SK-N-SH (cell line): ENCODE results near the gene UTP3. TPM values are rescaled to one million over a fixed set of nuclear protein-coding genes. Genes with fewer than 3 reads are reported as not detected.
"Not testable (repeated sequence)": the region's sequence is repeated elsewhere in the genome, so short reads cannot be mapped to it uniquely, and the experiment has no call there.

Experiments used
- CTCF ChIA-PET: fragments of 300-600, 350-600 bp; formaldehyde crosslinking; extraction: SDS; loops from one replicate; lab custom pipeline; 2021; lab: Yijun Ruan, JAX
- POLR2A ChIA-PET: fragments of 350-600 bp; sonication (Branson Sonifier 250); formaldehyde crosslinking; extraction: SDS; loops from one replicate; lab custom pipeline; 2020; ENCODE audit warnings: antibody characterized with exemption, inconsistent platforms; lab: Yijun Ruan, JAX
- DNase-seq: peaks from one replicate; pipeline ENCODE4 v3.0.0; 2012
- H2AFZ ChIP-seq: fragments of 200-600 bp; sonication (generic); 2 replicates; pipeline ENCODE4 v1.8.1; 2016; ENCODE audit warnings: antibody characterized with exemption, mild to moderate bottlenecking, low read depth
- H3F3A ChIP-seq: fragments of 200-600 bp; sonication (generic); replicated peaks from 2 replicates; pipeline ENCODE3; 2016; ENCODE audit warnings: antibody characterized with exemption, mild to moderate bottlenecking; ENCODE audit not compliant: insufficient read depth
- H3K27ac ChIP-seq, 2 experiments: fragments of 200-500 bp in 1 of 2; fragments of 200-600 bp in 1 of 2; sonication (Bioruptor generic) in 1 of 2; sonication (generic), shearing (Covaris generic) in 1 of 2; 2 replicates each; pipeline versions ENCODE4 v1.5.1 to v1.6.1; 2014 to 2016; ENCODE audit warnings: low read depth in 2 of 2, inconsistent platforms in 1 of 2, low read length in 1 of 2, mild to moderate bottlenecking in 1 of 2, mixed read lengths in 1 of 2
- H3K27me3 ChIP-seq: fragments of 200-600 bp; sonication (generic), shearing (Covaris generic); 2 replicates; pipeline ENCODE4 v1.6.1; 2016; ENCODE audit warnings: mixed run types; ENCODE audit not compliant: insufficient read depth
- H3K36me3 ChIP-seq, 2 experiments: fragments of 200-500 bp in 1 of 2; fragments of 200-600 bp in 1 of 2; sonication (Bioruptor generic) in 1 of 2; sonication (generic) in 1 of 2; replicated peaks in 1 of 2; 2 replicates each; pipeline versions ENCODE3 to v1.5.1; 2014 to 2016; ENCODE audit warnings: low read length in 1 of 2, mild to moderate bottlenecking in 1 of 2; ENCODE audit not compliant: insufficient read depth in 2 of 2, control insufficient read depth in 1 of 2
- H3K4me1 ChIP-seq, 2 experiments: fragments of 200-500 bp in 1 of 2; fragments of 200-600 bp in 1 of 2; sonication (Bioruptor generic) in 1 of 2; sonication (generic), shearing (Covaris generic) in 1 of 2; 2 replicates each; pipeline versions ENCODE4 v1.5.1 to v1.6.1; 2014 to 2016; ENCODE audit warnings: low read depth in 1 of 2, low read length in 1 of 2, mixed run types in 1 of 2; ENCODE audit not compliant: insufficient read depth in 2 of 2, control insufficient read depth in 1 of 2
- H3K4me2 ChIP-seq: fragments of 200-600 bp; sonication (generic), shearing (Covaris generic); 2 replicates; pipeline ENCODE4 v1.6.1; 2017; ENCODE audit warnings: mixed run types
- H3K4me3 ChIP-seq, 2 experiments: fragments of 200-500 bp in 1 of 2; fragments of 200-600 bp in 1 of 2; sonication (Bioruptor generic) in 1 of 2; sonication (generic), shearing (Covaris generic) in 1 of 2; 2 replicates each; pipeline versions ENCODE4 v1.5.1 to v1.8.1; 2014 to 2016; ENCODE audit warnings: low read depth in 2 of 2, inconsistent platforms in 1 of 2, low read length in 1 of 2, mild to moderate bottlenecking in 1 of 2, mixed read lengths in 1 of 2, moderate library complexity in 1 of 2
- H3K79me2 ChIP-seq: fragments of 200-600 bp; sonication (generic); 2 replicates; pipeline ENCODE4 v1.8.1; 2017; ENCODE audit warnings: mild to moderate bottlenecking; ENCODE audit not compliant: insufficient read depth
- H3K9ac ChIP-seq: fragments of 200-600 bp; sonication (generic); 2 replicates; pipeline ENCODE4 v1.6.1; 2017; ENCODE audit warnings: mixed run types
- H3K9me2 ChIP-seq: fragments of 200-600 bp; sonication (generic); 2 replicates; pipeline ENCODE4 v1.6.1; 2017; ENCODE audit warnings: mixed run types
- H3K9me3 ChIP-seq: fragments of 200-600 bp; sonication (generic); 2 replicates; pipeline ENCODE4 v1.6.1; 2017; ENCODE audit warnings: mixed run types, mild to moderate bottlenecking, moderate library complexity
- H4K20me1 ChIP-seq: fragments of 200-600 bp; sonication (generic); 2 replicates; pipeline ENCODE4 v1.6.1; 2017; ENCODE audit warnings: mild to moderate bottlenecking, mixed run types; ENCODE audit not compliant: insufficient read depth
- CHD2 ChIP-seq: fragments of 150-350 bp; IDR thresholded peaks from 2 replicates; pipeline ENCODE4 v1.6.1; 2018; ENCODE audit warnings: low read length; ENCODE audit not compliant: partially characterized antibody
- ELF1 ChIP-seq: IDR thresholded peaks from 2 replicates; pipeline ENCODE4 v1.4.0; 2012
- FOSL2 ChIP-seq: IDR thresholded peaks from 2 replicates; pipeline ENCODE4 v1.4.0; 2012; ENCODE audit warnings: low read depth, mild to moderate bottlenecking, moderate library complexity, borderline replicate concordance
- FOXJ3 ChIP-seq: sonication (generic); formaldehyde crosslinking; IDR thresholded peaks from 2 replicates; pipeline ENCODE4 v1.5.1; 2020; ENCODE audit warnings: mild to moderate bottlenecking, missing genetic modification reagents
- NFIC ChIP-seq: IDR thresholded peaks from 2 replicates; pipeline ENCODE4 v1.4.0; 2012; ENCODE audit warnings: borderline replicate concordance
- NRF1 ChIP-seq: IDR thresholded peaks from 2 replicates; pipeline ENCODE4 v1.6.1; 2012; ENCODE audit warnings: low read depth, mild to moderate bottlenecking, low read length
- POLR2AphosphoS5 ChIP-seq: IDR thresholded peaks from 2 replicates; pipeline ENCODE4 v1.6.1; 2012; ENCODE audit warnings: low read depth, low read length
- RAD21 ChIP-seq: IDR thresholded peaks from 2 replicates; pipeline ENCODE4 v1.6.1; 2012; ENCODE audit warnings: mild to moderate bottlenecking, low read length
- RCOR1 ChIP-seq: fragments of 150-350 bp; IDR thresholded peaks from 2 replicates; pipeline ENCODE4 v1.6.1; 2017; ENCODE audit warnings: antibody characterized with exemption, low read length
- RXRA ChIP-seq: IDR thresholded peaks from 2 replicates; pipeline ENCODE4 v1.4.0; 2012; ENCODE audit warnings: low read depth, mild to moderate bottlenecking, borderline replicate concordance
- SMC3 ChIP-seq: IDR thresholded peaks from 2 replicates; pipeline ENCODE4 v1.6.1; 2012; ENCODE audit warnings: low read depth, low read length, improper control_type of control experiment
- TAF1 ChIP-seq: IDR thresholded peaks from 2 replicates; pipeline ENCODE4 v1.6.1; 2012; ENCODE audit warnings: low read depth, mild to moderate bottlenecking, low read length, moderate library complexity, borderline replicate concordance
- WGBS: methylation state at CpG from one replicate; pipeline ENCODE4 v1.1.6; 2017; ENCODE audit warnings: low lambda C conversion rate; 5-methylcytosine and 5-hydroxymethylcytosine counted together
- polyA plus RNA-seq, 3 experiments: library from polyadenylated mRNA; depleted of rRNA; stranded (reverse); fragments of >200 nt; gene quantifications; 2 replicates each; pipeline ENCODE4 v1.2.3, GENCODE V29; 2012
- TF ChIP-seq, protein P1 (sequence below): IDR thresholded peaks from 2 replicates; pipeline ENCODE4 v1.4.0; 2012; ENCODE audit warnings: low read depth, borderline replicate concordance
- TF ChIP-seq, protein P2 (sequence below): IDR thresholded peaks from 2 replicates; pipeline ENCODE4 v1.4.0; 2012; ENCODE audit warnings: low read depth
- TF ChIP-seq, protein P3 (sequence below): fragments of 200-600 bp; sonication (generic); IDR thresholded peaks from 2 replicates; pipeline ENCODE4 v1.6.1; 2017; ENCODE audit warnings: antibody characterized with exemption, mild to moderate bottlenecking, moderate library complexity

Gene UTP3
- polyA plus RNA-seq, 1 of the 3 experiments (the other 2 are of a cell fraction) = 36.9 TPM

DNA sequence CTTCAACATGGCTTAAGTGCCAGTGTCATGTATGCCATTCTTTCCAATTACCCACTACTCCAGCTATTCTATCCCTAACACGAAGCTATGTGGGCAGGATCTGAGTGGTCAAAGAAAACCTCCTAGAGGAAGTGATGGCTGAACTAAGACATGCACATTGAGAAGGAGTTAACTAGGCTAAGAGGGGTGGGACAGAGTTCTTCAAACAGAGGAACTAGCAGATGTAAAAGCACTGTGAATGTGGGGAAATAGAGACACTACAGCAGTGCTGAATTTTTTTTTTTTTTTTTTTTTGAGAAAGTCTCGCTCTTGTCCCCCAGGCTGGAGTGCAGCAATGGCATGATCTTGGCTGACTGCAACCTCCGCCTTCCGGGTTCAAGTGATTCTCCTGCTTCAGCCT is 28.2 kb upstream of the UTP3 start (continued):
- TF ChIP-seq ELF1 = no peak
- no peak for TF ChIP-seq POLR2AphosphoS5
- TF ChIP-seq, all 33 proteins: peak for 0

DNA sequence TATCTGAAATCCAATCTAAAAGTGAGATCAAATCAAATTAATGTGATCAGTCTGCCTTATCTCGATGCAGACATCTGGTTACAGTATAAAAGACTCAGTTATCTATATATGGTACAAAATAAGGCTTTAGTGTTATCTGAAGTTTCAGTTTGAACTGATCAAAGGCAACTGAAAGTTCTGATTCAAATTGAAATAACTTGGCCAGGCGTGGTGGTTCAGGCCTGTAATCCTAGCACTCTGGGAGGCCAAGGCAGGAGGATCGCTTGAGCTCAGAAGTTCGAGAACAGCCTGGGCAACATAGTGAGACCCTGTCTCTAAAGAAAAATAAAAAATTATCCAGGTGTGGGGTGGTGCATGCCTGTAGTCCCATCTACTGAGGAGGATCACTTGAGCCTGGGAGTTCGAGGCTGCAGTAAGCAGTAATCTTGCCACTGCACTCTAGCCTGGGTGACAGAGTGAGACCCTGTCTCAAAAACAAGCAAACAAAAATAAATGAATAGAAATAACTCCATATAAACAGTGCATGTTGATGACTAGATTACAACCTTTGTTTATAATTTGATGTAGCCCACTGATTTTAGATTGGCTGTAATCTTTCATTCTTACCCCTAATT is 26.9 kb upstream of the UTP3 start:
- CTCF ChIA-PET = interaction anchor here (1.4 kb wide), 1 partner anchor 10 kb away, joined by 3 read pairs; no protein-coding TSS in a partner anchor
- POLR2A ChIA-PET = not testable (repeated sequence)

DNA sequence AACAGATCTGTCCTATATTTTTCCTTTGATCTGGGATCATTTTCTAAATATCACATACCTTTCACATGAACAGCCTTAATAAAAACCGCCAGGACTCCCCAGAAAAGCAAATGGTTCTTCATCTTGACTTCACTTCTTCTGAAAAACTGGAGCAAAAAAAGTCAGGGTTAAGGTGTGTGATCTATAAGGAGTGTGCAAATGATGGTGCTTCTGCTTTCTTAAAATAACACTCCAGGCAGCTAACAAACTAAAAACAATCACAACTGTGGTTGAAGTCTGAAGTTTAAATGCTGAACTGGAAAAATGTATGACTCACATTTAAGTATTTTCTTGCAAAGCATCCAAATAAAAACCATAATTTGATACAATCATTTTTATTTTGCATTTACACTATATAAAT is 22.0 kb upstream of the UTP3 start, which contains the start of gene JCHAIN:
JCHAIN (minus strand) TSS at position 140 of the 400 bp plus-strand sequence; CDS start at position 122, 18 bp downstream.
- CTCF ChIA-PET = interaction anchor here (1.8 kb wide), 1 partner anchor 14 kb away, joined by 6 read pairs; no protein-coding TSS in a partner anchor

More for the DNA sequence above, 26.9 kb upstream of the UTP3 start:
- H3K27me3 ChIP-seq, H3K36me3 ChIP-seq, H3K9me3 ChIP-seq, DNase-seq, H3K4me2 ChIP-seq, H3K27ac ChIP-seq, H4K20me1 ChIP-seq, H3K4me1 ChIP-seq, H3K4me3 ChIP-seq, H3K79me2 ChIP-seq, H3K9me2 ChIP-seq, H3F3A ChIP-seq, H2AFZ ChIP-seq, H3K9ac ChIP-seq: not testable (repeated sequence)
- 27% methylated on average over 5 of the region's 5 CpGs for WGBS

More for the DNA sequence above, 22.0 kb upstream of the UTP3 start, which contains the start of gene JCHAIN:
- H2AFZ ChIP-seq = 0 out of 2 replicates have a peak within 1 kb of the TSS, but pooled peaks have one; percentile 63
- H3K4me2 ChIP-seq = no peak within 1 kb of the TSS
- no peak within 1 kb of the TSS for H3K9ac ChIP-seq
- no peaks in the 10 kb centered on the region for H3K79me2 ChIP-seq
- H3K9me2 ChIP-seq = no peaks in the 10 kb centered on the region
- H3K27me3 ChIP-seq = peaks cover 6% of the 10 kb centered on the region; the same call in 1 of the 2 replicates
- no peaks in the 10 kb centered on the region; a peak in 1 of 4 replicates for H3K4me1 ChIP-seq
- no peaks in the 10 kb centered on the region for H4K20me1 ChIP-seq
- TF ChIP-seq, protein P1, sequence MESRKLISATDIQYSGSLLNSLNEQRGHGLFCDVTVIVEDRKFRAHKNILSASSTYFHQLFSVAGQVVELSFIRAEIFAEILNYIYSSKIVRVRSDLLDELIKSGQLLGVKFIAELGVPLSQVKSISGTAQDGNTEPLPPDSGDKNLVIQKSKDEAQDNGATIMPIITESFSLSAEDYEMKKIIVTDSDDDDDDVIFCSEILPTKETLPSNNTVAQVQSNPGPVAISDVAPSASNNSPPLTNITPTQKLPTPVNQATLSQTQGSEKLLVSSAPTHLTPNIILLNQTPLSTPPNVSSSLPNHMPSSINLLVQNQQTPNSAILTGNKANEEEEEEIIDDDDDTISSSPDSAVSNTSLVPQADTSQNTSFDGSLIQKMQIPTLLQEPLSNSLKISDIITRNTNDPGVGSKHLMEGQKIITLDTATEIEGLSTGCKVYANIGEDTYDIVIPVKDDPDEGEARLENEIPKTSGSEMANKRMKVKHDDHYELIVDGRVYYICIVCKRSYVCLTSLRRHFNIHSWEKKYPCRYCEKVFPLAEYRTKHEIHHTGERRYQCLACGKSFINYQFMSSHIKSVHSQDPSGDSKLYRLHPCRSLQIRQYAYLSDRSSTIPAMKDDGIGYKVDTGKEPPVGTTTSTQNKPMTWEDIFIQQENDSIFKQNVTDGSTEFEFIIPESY = no peak
- TF ChIP-seq RCOR1 (no peak), CHD2 (no peak), RAD21 (no peak), FOXJ3 (CRISPR knock-in tag) (no peak), RXRA (no peak), FOSL2 (no peak), SMC3 (no peak), NRF1 (no peak), ELF1 (no peak), NFIC (no peak), TAF1 (no peak)
- TF ChIP-seq, protein P2, sequence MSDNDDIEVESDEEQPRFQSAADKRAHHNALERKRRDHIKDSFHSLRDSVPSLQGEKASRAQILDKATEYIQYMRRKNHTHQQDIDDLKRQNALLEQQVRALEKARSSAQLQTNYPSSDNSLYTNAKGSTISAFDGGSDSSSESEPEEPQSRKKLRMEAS = no peak
- TF ChIP-seq, protein P3, sequence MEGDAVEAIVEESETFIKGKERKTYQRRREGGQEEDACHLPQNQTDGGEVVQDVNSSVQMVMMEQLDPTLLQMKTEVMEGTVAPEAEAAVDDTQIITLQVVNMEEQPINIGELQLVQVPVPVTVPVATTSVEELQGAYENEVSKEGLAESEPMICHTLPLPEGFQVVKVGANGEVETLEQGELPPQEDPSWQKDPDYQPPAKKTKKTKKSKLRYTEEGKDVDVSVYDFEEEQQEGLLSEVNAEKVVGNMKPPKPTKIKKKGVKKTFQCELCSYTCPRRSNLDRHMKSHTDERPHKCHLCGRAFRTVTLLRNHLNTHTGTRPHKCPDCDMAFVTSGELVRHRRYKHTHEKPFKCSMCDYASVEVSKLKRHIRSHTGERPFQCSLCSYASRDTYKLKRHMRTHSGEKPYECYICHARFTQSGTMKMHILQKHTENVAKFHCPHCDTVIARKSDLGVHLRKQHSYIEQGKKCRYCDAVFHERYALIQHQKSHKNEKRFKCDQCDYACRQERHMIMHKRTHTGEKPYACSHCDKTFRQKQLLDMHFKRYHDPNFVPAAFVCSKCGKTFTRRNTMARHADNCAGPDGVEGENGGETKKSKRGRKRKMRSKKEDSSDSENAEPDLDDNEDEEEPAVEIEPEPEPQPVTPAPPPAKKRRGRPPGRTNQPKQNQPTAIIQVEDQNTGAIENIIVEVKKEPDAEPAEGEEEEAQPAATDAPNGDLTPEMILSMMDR = no peak
- 0% methylated on average over 1 of the region's 1 CpG for WGBS
- no peak within 1 kb of the TSS for H3K4me3 ChIP-seq
- peaks cover 4% of the 10 kb centered on the region for H3F3A ChIP-seq
- H3K9me3 ChIP-seq = no peaks in the 10 kb centered on the region
- H3K27ac ChIP-seq = no peak within 1 kb of the TSS; a peak in 1 of 4 replicates
- POLR2A ChIA-PET = no interaction called here
- no peak for DNase-seq
- H3K36me3 ChIP-seq = no peaks in the 10 kb centered on the region
